Right lobe of liver (tissue), 6 donors: ENCODE results near the gene FAIM2. TPM values are rescaled to one million over a fixed set of nuclear protein-coding genes. Genes with fewer than 3 reads are reported as not detected.
A peak's percentile ranks its signal among the peaks of the same experiment; 100 is the strongest.

Experiments
- ATAC-seq, 4 donors: fragments of 200-7000 bp; cut with Tn5 transposase; one replicate each; pipeline ENCODE4 v1.9.1; 2020; ENCODE audit warnings: mild to moderate bottlenecking in 4 of 4, moderate library complexity in 4 of 4
- DNase-seq, 3 donors: peaks; one replicate each; pipeline ENCODE4 v3.0.0-alpha.2; 2020
- H3K27ac ChIP-seq, 3 donors: fragments of 200-600 bp; one replicate each; pipeline ENCODE4 v1.8.0; 2022
- H3K27me3 ChIP-seq, 2 donors: fragments of 200-600 bp; one replicate each; pipeline ENCODE4 v1.8.0; 2022
- H3K36me3 ChIP-seq, 4 donors: fragments of 200-600 bp; sonication (generic) in 1 of 4; one replicate each; pipeline versions ENCODE4 v1.5.1 to v1.8.0; 2017 to 2022; ENCODE audit warnings: control low read depth in 1 of 4
- H3K4me1 ChIP-seq, 4 donors: fragments of 200-600 bp; sonication (generic) in 1 of 4; one replicate each; pipeline versions ENCODE4 v1.5.1 to v1.8.0; 2017 to 2022; ENCODE audit warnings: control low read depth in 1 of 4
- H3K4me3 ChIP-seq, 3 donors: fragments of 200-600 bp; one replicate each; pipeline ENCODE4 v1.8.0; 2022
- H3K9me3 ChIP-seq, 4 donors: fragments of 200-600 bp; sonication (generic) in 1 of 4; one replicate each; pipeline versions ENCODE4 v1.5.1 to v1.8.0; 2017 to 2022; ENCODE audit warnings: control low read depth in 1 of 4
- POLR2A ChIP-seq: fragments of 450-650 bp; IDR thresholded peaks from one replicate; pipeline ENCODE4 v1.6.1; 2017; ENCODE audit warnings: antibody characterized with exemption, mild to moderate bottlenecking
- WGBS: methylation state at CpG from one replicate; pipeline ENCODE4 v1.1.6; 2018; ENCODE audit warnings: low coverage, low lambda C conversion rate; ENCODE audit not compliant: insufficient coverage; ENCODE audit errors: missing lambda C conversion rate; 5-methylcytosine and 5-hydroxymethylcytosine counted together
- intact Hi-C, 2 donors: fragments of 100-400 bp; cut with DNase I; formaldehyde crosslinking; loops; one replicate each; pipeline versions ENCODE4 v1.11.2 to v1.14.1; 2022
- total RNA-seq, 6 experiments: library from RNA; depleted of rRNA in 2 of 6; stranded (reverse); fragments of >200 nt in 2 of 6; fragmentation: NEBNext Ultra II Directional in 3 of 6; extraction: Animal tissue kit (Norgen Biotek cat#: 25700) in 3 of 6; gene quantifications; one replicate each; pipeline versions ENCODE4 v1.1.0 to v1.2.4, GENCODE V29; 2016 to 2023
- TF ChIP-seq, protein P1 (sequence below), 4 donors: fragments of 200-600 bp in 3 of 4; fragments of 450-650 bp in 1 of 4; IDR thresholded peaks; one replicate each; pipeline versions ENCODE4 v1.5.1 to v1.8.0; 2016 to 2022; ENCODE audit warnings: antibody characterized with exemption in 4 of 4, mild to moderate bottlenecking in 2 of 4
- donor health status: DM: no; HTN: yes; CAD: no.
- donor health status: DM: no; HTN: no; CAD: no.
- donor health status: DM: no; HTN: no; CAD: no.
- donor health status: DM: no; HTN: yes; CAD: no.
- donor health status: DM: no; HTN: yes; CAD: no.

FAIM2 gene
- total RNA-seq, 6 experiments from 2014 or later: 0.16 TPM; not detected in 5

DNA sequence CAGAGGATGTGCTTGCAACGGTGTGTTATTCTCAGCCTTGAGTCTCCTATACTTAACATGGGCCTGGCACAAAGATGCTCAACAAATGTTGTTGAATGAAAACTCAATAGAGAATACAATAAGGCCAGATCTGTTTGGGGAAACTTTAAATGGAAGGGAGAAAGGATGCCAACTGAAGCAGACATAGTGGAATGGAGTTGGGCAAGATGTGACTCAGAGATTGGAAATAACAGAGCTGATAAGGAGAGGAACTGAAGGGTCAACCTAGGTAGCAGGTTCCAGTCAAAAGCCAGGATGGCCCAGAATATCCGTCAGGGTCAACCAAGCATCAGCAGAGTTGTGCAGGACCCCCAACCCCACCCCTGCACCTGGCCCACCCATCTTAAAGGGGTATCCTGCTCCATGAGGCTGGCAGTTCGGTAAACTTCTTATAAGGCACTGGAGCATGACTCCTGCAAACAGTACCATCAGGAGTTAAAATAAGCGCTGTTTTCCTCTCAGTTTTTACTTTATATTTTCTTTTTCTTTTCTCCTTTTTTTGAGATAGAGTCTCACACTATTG lies 59.7 kb downstream of the FAIM2 start:
- H3K4me1 ChIP-seq: peaks cover 0 to 10% (median 2%) of the 10 kb centered on the region in 4 donors
- DNase-seq: no peak
- WGBS: 82% methylated on average over 3 of the region's 4 CpGs
- H3K36me3 ChIP-seq: no peaks in the 10 kb centered on the region
- H3K4me3 ChIP-seq: no peak overlapping the region
- intact Hi-C loops: loop anchor here in 1 of 2 donors (5.0 kb wide), 1 partner anchor 62 kb away; no protein-coding TSS in a partner anchor
- no peaks in the 10 kb centered on the region for H3K27me3 ChIP-seq
- TF ChIP-seq POLR2A: no peak
- TF ChIP-seq, protein P1, sequence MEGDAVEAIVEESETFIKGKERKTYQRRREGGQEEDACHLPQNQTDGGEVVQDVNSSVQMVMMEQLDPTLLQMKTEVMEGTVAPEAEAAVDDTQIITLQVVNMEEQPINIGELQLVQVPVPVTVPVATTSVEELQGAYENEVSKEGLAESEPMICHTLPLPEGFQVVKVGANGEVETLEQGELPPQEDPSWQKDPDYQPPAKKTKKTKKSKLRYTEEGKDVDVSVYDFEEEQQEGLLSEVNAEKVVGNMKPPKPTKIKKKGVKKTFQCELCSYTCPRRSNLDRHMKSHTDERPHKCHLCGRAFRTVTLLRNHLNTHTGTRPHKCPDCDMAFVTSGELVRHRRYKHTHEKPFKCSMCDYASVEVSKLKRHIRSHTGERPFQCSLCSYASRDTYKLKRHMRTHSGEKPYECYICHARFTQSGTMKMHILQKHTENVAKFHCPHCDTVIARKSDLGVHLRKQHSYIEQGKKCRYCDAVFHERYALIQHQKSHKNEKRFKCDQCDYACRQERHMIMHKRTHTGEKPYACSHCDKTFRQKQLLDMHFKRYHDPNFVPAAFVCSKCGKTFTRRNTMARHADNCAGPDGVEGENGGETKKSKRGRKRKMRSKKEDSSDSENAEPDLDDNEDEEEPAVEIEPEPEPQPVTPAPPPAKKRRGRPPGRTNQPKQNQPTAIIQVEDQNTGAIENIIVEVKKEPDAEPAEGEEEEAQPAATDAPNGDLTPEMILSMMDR (IDR thresholded peaks at IDR 0.05): no peak
- no peak overlapping the region for H3K27ac ChIP-seq
- ATAC-seq: no peak
- no peaks in the 10 kb centered on the region for H3K9me3 ChIP-seq

DNA sequence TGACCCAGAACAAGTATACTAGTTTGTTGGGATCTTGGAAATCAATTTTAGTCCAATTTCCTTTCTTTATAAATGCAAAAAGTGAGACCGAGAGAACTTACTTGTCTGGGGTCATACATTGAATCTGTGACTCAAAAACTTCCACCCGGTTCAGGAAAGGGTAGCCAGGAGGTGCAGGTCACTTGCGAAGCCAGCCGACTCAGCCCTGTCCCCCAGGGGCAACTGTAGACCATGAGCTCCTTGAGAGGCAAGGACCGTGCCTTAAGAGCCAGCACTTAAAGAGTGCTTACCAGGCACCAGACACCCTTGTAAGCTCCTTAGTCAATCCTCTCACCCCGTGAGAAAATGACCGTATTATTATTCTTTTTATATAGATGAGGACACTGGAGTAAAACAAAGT lies 60.3 kb downstream of the FAIM2 start:
- WGBS: 76% methylated on average over 4 of the region's 7 CpGs
- ATAC-seq (no peak), DNase-seq (no peak)
- intact Hi-C loops: loop anchor here in 1 of 2 donors (5.0 kb wide), 1 partner anchor 61 kb away; no protein-coding TSS in a partner anchor
- H3K9me3 ChIP-seq: no peaks in the 10 kb centered on the region
- no peaks in the 10 kb centered on the region for H3K27me3 ChIP-seq
- H3K4me3 ChIP-seq: peak overlapping the region; percentile 57 to 73 (median 68)
- peaks cover 0 to 10% (median 2%) of the 10 kb centered on the region in 4 donors for H3K4me1 ChIP-seq
- H3K27ac ChIP-seq: peak overlapping the region; percentile 51 to 71 (median 70)
- TF ChIP-seq, protein P1 (IDR thresholded peaks at IDR 0.05): no peak
- TF ChIP-seq POLR2A: no peak
- no peaks in the 10 kb centered on the region for H3K36me3 ChIP-seq

DNA sequence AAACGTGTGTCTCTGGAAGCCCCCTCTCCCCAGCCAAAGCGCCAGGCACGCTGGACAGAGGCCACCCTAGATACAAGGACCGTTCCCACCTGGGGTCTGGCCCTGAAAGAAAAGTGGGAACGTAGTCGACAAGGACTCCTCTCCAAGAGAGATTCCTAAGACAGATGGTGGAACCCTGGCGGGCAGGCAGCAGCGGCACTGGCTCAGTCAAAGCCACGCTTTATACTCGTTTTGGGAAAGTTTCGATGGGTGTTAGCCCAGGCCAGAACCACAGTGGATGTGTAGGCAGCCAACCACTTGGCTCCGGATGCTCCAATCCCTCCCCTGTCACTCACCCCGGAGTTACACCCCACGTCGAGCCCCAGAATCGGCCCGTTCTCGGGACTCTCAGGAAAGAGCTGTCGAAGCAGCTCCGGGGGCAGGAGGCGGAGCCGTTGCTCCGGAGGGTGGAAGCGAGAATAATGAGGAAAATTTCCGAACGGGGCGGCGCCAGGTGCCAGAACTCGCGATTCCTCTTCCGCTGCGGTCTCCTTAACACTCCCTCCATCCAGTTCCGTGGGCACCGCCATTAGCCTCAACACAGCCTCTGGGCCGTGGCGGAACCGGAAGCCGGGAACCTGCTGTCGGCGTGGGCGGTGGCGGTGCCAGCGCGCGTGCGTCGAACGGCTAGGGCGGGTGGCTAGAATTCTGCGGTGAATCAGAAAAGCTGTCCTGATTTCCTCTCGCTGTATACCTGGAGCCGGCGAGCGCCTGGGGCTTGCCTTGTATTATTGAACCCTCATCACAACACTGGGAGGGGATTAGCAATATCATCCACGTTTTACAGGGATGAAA lies 61.0 kb downstream of the FAIM2 start, which contains the start of gene BCDIN3D:
BCDIN3D (minus strand) TSS at position 588 of the 834 bp plus-strand sequence; CDS start at position 569, 19 bp downstream.
- H3K4me1 ChIP-seq: peaks cover 0 to 10% (median 2%) of the 10 kb centered on the region in 4 donors
- 1% methylated on average over 17 of the region's 55 CpGs for WGBS
- no peaks in the 10 kb centered on the region for H3K9me3 ChIP-seq
- H3K27ac ChIP-seq: peak within 1 kb of the TSS; percentile 51 to 71 (median 70)
- H3K4me3 ChIP-seq: peak within 1 kb of the TSS; percentile 57 to 73 (median 68)
- TF ChIP-seq POLR2A: peak; percentile 80
- TF ChIP-seq, protein P1 (IDR thresholded peaks at IDR 0.05): peak in 1 of 4 donors; percentile 17
- intact Hi-C loops: loop anchor here in 1 of 2 donors (5.0 kb wide), 1 partner anchor 60 kb away; no protein-coding TSS in a partner anchor
- peak; percentile 97 to 98 (median 98) for ATAC-seq
- H3K27me3 ChIP-seq: no peaks in the 10 kb centered on the region
- no peaks in the 10 kb centered on the region for H3K36me3 ChIP-seq
- DNase-seq: peak; percentile 93 to 95 (median 93)

DNA sequence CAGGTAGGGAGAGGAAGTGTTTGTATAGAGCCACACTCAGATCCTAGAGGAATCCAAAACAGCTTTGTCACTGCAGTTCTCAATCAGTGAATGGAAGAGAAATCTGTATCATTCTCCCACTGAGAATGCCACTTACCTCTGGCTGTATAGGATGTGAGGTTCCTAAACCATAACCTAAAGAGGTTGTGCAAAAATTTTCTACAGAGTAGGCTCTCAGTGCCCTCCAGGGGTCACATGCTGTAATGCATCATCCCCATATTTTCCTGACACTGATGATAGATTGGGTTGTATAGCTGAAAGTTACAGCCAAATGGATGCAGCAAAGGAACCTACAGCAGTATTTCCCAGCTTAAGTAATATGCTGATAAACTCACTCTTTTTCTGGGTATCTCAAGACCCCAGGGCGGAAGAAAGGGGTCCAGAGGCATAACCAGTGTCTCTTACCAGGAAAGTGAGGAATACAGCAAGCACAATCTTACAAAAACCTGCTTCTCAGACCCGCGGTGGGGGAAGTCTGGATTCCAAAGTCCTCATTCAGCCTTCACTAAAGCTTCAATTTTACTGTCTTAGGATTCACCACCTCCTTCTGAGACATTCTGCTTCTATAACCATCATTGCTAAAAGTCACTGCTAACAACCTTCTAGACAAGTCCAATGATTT lies 64.6 kb downstream of the FAIM2 start:
- Histone ChIP-seq H3K36me3 (no peaks in the 10 kb centered on the region), H3K27me3 (no peaks in the 10 kb centered on the region), H3K9me3 (no peaks in the 10 kb centered on the region), H3K27ac (no peak overlapping the region), H3K4me1 (peaks cover 0 to 10% (median 2%) of the 10 kb centered on the region in 4 donors), H3K4me3 (no peak overlapping the region)
- intact Hi-C loops: no loop called here
- no peak for DNase-seq
- ATAC-seq: peak; percentile 39 to 46 (median 42)
- TF ChIP-seq, protein P1 (IDR thresholded peaks at IDR 0.05): peak; percentile 64 to 73 (median 68)
- no peak for TF ChIP-seq POLR2A
- WGBS: 21% methylated on average over 2 of the region's 3 CpGs
